ENCODE measurements around the gene PLCB2.
A peak's percentile ranks its signal among the peaks of the same experiment; 100 is the strongest.

PLCB2 gene

GRCh38 chr15:40340038-40340739, 32.5 kb upstream of the PLCB2 start:
- no peak for DNase-seq (ENCODE audit: low read depth)

- DNase-seq (ENCODE audit: low read depth), result no peak
Measured at GRCh38 chr15:40339621-40339945, 31.8 kb upstream of the PLCB2 start.

GRCh38 chr15:40338921-40339620, 31.3 kb upstream of the PLCB2 start:
- peak; percentile 83 for DNase-seq (ENCODE audit: low read depth)

GRCh38 chr15:40338041-40338657, 30.4 kb upstream of the PLCB2 start:
- peak; percentile 65 for DNase-seq (ENCODE audit: low read depth)

- DNase-seq (ENCODE audit: low read depth), result no peak
Measured at GRCh38 chr15:40337597-40337996, 29.9 kb upstream of the PLCB2 start.

GRCh38 chr15:40336744-40337122, 29.0 kb upstream of the PLCB2 start:
- no peak for DNase-seq (ENCODE audit: low read depth)

- DNase-seq (ENCODE audit: low read depth), result no peak
Measured at GRCh38 chr15:40335938-40336743, 28.4 kb upstream of the PLCB2 start.

- DNase-seq (ENCODE audit: low read depth), result no peak
Measured at GRCh38 chr15:40334941-40335795, 27.4 kb upstream of the PLCB2 start.

GRCh38 chr15:40334541-40334940, 26.8 kb upstream of the PLCB2 start:
- DNase-seq (ENCODE audit: low read depth), result no peak

- DNase-seq (ENCODE audit: low read depth), result peak; percentile 86
Measured at GRCh38 chr15:40333922-40334492, 26.3 kb upstream of the PLCB2 start.

- no peak for DNase-seq (ENCODE audit: low read depth)
Measured at GRCh38 chr15:40332113-40332781, 24.5 kb upstream of the PLCB2 start.

GRCh38 chr15:40331637-40332036, 23.9 kb upstream of the PLCB2 start:
- no peak for DNase-seq (ENCODE audit: low read depth)

- DNase-seq (ENCODE audit: low read depth), result no peak
Measured at GRCh38 chr15:40331026-40331425, 23.3 kb upstream of the PLCB2 start.

GRCh38 chr15:40330368-40330836, 22.7 kb upstream of the PLCB2 start:
- no peak for DNase-seq (ENCODE audit: low read depth)

GRCh38 chr15:40329804-40330203, 22.1 kb upstream of the PLCB2 start:
- no peak for DNase-seq (ENCODE audit: low read depth)

GRCh38 chr15:40328751-40329150, 21.0 kb upstream of the PLCB2 start:
- DNase-seq (ENCODE audit: low read depth), result no peak

- peak; percentile 81 for DNase-seq (ENCODE audit: low read depth)
Measured at GRCh38 chr15:40328176-40328575, 20.4 kb upstream of the PLCB2 start.

GRCh38 chr15:40327457-40327856, 19.7 kb upstream of the PLCB2 start:
- no peak for DNase-seq (ENCODE audit: low read depth)

- DNase-seq (ENCODE audit: low read depth), result no peak
Measured at GRCh38 chr15:40325700-40326099, 18.0 kb upstream of the PLCB2 start.

- DNase-seq (ENCODE audit: low read depth), result no peak
Measured at GRCh38 chr15:40325188-40325587, 17.5 kb upstream of the PLCB2 start.
